ENCODE measurements around the gene ZNF175.
A peak's percentile ranks its signal among the peaks of the same experiment; 100 is the strongest.
"Not testable (repeated sequence)": the region's sequence is repeated elsewhere in the genome, so short reads cannot be mapped to it uniquely, and the experiment has no call there.

The ZNF175 gene

DNA sequence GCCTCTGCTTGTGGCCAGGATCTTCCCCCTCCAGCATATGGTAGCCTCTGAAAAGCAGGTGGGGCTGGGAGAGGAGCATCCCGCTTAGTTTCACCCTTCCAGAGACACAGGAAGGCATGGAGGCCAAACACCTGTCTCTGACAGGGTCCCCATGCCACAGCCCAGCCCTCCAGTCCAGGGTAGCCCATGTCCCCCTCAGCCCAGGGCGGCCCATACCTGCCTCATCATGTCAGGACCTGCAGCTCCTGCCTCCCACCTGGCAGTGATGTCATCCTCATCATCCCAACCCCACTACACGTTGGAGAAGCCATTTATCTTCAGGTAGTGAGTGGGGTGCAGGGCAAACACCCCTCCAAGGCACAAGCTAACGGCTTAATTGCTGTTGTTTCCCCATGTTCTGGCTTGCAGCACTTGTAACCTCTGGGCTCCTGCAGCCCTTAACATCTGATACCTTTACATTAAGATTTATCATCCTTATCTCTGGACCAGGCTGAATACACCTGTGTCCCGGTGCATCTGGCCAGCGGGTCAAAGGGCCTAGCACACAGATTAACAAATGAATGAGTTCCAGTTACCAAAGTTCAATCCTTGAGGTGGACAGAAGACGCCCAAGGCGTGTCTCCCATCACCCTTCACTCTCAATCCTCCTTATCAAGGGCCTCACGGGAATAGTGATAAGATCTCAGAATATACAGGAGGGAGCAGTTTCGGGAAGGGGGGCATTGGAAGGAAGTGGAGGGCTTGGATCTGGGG lies 22.2 kb downstream of the ZNF175 start:
- DNase-seq, result no peak

DNA sequence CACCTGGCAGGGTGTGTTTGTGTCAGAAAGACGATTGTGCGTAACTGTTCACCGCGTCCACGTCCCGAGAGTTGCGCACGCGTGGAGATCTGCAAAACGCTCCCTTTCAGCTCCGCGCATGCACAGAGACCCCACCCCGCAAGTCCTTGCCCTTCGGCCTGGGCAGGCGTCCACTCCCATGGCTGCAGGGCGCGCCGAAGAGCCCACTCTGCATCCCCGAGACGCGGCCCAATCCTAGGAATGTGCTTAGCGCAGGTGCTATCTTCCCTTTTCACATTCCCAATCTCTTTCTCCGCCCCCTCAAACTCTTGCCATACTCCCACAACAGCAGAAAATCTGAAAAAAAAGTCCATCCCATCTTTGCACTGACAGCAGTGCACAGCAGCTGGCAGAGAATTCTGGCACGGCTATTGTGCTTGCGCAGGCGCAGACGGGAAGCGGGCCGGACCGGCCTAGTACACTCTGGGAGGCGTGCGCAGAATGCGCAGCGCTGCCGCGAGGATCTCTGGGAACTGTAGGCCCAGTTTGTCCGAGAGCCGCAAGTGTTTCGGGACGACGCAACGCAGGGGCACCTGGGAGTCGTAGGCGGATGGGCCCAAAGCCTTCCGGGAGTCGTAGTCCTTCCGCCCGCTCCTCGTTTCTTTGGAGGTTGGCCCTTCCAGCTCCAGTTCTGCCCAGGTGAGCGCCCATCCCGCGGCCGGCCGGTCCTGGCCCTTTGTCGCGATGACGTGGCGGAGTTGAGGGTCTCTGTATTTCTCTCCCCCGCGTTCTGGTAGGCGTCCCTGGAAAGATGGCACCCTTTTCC lies 23.1 kb downstream of the ZNF175 start:
- peak; percentile 90 for DNase-seq

DNA sequence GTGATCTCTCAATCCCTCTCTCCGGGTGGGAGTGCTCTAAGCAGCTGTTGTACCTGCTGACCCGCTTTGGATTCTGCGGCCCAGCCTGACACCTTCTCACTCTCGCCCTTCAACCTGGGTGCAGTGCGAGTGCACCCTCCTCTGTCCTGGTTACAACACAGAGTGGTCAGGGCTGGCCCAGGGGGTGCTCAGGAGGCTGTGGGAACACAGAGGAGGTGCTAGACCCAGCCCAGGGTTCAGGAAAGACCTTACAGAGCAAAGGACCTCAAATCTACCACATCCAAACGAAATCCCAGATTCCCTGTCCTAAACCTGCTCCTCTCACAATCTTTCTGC lies 23.7 kb downstream of the ZNF175 start:
- DNase-seq, result no peak

DNA sequence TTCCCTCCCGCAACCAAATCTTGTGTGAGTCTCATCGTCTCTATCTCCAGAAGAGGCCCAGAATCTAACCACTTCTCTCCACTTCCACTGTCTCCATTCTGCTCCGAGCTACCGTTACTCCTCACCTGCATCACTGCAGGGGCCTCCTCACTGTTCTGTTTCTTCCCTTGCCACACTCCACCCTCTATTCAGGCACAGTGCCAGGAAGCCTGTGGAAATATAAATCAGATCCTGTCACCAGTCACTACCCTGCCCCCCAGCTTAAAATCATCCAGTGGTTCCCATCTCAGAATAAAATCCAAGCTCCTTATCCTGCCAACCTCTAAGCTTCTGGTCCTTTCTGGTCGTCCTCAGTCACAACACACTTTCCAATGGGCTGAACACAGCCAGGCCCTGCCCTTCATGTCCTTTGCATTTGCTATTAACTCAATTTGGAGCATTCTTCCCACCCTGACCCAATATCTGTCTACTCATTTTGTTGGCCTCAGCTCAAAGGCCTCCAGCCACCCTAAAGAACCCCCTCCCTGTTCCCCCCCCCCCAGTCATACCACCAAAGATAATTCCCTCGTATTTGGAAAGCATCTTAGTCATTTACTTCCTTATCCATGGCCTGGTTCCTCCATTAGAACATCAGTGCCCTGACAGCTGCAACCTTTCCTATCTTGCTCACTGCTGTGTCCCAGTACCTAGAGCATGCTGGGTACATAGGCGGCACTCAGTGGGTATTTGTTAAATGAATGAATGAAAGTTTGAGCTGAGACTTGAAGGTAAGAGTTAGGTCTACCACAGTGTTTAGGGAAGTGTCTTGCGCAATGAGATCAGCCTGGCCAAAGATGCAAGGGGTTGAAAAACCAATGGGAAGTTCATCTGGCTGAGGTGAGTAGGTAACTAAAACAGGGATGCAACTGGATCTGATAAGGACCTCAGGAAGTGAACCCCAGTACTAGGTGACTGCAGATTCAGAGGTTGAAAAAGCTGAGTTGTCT lies 24.4 kb downstream of the ZNF175 start:
- no peak for DNase-seq

GRCh38 chr19:51598159-51598915 lies 27.3 kb downstream of the ZNF175 start:
- no peak for DNase-seq

- no peak for DNase-seq
Measured at GRCh38 chr19:51599084-51599483, 28.0 kb downstream of the ZNF175 start.

DNA sequence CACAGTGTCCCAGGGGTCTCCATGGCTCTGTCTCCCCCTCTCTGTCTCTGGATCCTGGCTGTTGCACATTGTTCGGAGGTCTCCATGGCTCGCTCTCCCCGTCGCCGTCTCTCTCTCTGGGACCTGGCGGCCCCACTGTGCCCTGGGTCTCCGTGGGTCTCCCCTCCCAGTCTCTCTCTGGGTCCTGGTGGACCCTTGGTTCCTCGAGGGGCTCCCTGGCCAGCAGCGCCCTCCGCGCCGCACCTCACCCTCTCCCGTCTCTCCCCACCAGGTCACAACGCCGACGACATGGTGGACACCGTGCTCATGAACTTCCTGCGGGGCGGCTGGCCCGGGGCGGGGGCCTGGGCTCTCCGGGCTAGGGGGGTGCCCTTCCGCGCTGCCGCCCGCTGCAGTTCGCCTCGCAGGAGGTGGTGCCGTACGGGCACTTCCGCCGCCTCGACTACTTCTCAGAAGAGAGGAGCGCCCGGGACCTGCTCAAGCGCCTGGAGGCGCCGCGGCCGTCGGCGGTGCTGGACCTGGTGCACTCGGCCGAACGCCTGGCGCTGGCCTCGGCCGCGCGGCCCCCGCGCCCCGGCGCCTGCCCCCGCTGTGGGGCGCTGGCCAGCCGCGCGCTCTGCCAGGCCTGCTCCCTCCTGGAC lies 30.0 kb downstream of the ZNF175 start:
- DNase-seq, result no peak

- DNase-seq, result no peak
Measured at GRCh38 chr19:51602189-51602854, 31.2 kb downstream of the ZNF175 start.

GRCh38 chr19:51607077-51607476 lies 36.0 kb downstream of the ZNF175 start:
- DNase-seq, result no peak

DNA sequence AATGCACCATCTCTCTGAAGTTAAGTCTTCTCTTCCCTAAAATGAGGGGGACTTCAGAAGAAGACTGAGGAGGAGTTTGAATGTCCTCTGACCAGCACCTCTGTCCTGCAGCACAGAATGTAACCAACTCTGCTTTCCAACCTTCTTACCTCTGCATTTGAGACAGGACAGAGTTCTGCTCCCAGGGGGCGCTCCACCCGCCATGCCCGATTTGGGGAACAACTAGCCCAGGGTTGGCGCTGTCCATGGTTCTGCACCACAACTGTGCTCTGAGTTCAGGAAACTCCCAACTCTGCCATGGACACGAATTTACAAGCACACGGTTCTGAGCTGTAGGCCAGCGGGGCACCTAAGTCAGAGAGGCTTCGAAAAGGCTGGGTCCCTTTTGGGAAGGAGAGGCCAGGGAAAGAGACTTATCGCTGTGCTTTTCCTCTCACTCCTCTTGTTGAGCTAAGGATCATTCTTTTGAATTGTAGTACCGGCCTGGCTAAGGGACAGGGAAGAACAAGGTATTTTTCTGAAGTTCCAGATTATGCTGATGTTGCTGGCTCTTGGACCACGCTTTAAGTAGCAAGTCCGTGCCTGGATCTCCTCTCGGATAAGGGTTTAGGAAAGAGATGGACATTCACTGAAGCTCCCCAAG lies 37.0 kb downstream of the ZNF175 start:
- no peak for DNase-seq

- no peak for DNase-seq
Measured at GRCh38 chr19:51610576-51610975, 39.5 kb downstream of the ZNF175 start.

DNA sequence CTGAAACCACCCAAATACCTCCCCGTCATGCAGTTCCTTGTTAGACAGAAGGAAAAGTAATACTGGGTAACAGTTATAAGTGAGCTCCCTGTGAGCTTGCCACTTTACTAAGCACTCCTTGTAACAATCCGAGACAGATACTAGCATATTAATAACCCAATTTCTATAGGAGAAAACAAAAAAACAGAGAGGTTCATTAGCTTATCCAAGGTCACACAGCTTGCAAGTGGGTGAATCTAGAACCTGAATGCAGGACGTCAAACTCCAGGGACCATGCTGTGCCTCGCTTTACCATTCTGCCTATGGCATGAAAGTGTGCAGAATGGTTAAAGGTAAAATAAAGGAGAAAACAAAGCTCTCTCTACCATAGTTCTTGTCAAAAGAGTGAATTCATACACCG lies 43.7 kb downstream of the ZNF175 start:
- DNase-seq, result no peak

- DNase-seq, result no peak
Measured at GRCh38 chr19:51615991-51616390, 44.9 kb downstream of the ZNF175 start.

DNA sequence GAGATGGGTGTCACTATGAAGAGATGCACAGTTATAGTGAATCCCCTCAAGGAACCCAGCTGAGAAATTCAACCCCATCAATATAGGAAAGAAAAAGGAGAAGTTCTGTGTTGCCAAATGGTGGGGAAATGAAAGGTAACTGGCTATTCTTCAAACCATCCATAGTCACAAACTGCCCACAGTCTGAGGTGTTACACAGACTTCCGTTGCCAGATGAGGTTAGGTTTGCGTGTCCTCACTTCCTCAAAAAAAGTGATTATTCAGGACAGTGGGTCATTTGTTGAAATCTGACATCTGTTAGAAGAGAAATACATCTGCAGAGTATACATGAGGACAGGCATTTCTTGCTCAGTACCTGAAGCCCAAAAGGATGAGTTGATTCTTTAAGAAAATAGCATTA lies 50.1 kb downstream of the ZNF175 start:
- DNase-seq, result no peak

GRCh38 chr19:51626675-51627074 lies 55.6 kb downstream of the ZNF175 start:
- no peak for DNase-seq

DNA sequence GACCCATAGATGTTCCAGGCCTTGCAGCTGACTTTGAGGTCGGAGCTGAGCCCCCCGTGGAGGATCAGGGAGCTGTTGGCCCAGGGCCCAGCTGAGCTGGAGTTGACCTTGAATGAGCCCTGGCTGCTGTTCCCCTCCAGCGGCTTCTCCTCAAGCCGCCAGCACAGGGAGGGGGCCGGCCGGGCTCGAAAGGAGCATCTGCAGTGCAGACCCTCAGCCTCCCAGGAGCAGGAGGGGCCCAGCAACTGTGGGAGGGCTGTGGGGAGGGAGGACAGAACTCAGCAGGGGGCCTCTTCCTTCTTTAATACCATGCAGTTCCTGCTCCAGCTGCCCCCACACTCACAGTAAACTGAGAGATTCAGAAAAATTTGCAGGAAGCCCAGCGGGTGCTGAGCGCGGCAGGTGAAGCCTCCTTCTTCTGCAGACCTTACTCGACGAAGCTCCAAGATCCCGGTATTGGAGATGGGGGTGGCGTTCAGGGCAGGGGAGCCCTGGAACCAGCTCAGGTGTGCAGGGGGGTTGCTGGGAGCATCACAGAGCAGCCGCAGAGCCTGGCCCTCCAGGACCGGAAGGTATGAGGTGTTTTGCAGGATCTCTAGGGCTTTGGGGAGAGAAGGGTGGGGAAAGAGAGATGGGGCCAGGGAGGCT lies 56.5 kb downstream of the ZNF175 start:
- DNase-seq, result no peak

DNA sequence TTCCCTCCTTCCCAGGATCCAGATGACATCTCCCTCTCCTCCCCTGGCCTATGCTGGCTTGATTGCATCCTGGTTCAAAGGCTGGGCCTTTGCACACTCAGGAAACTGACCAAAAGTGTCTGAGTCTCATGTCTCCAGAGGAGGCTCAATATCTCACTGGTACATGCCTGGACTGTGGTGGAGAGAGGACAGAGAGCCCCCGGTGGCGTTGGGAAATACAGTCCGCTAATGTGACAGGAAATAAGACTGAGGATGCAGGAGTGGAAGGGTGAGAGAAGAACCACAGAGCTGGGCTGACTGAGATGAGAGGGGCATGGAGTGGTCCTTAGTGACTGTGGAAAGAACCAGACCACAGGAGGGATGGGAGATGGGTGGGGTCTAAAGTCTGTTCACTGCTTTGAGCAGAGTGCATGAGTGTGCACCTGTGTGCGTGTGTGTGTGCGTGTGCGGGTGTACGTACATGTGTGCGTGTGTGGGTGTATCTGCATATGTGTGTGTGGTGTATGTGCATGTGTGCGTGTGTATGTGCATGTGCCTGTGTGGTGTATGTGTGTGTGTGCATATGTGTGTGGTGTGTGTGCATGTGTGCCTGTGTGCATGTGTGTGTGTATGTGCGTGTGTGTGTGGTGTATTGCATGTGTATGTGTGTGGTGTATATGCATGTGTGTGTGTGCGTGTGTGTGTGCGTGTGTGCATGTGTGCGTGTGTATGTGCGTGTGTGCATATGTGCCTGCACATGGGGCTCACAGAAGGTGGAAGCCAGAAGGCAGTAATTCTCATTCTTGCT lies 57.3 kb downstream of the ZNF175 start:
- DNase-seq, result no peak

DNA sequence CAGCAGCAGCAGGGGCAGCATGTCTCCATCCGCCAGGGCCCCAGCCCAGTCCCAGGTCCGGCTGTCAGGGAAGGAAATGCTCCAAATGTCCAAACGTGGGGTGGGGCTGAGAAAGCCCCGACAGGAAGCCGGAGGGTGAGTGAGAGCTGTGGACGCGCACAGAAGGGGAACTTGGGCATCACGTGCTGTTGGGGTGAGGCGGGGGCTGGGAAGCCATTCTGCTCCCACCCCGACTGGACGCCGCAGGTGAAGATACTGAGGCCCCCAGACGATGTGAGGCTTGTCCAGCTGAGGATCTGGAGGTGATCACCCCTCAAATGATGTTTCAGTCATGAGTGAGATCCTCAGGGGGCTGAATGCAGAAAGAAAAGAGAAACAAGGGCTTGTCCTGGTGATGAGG lies 59.2 kb downstream of the ZNF175 start, which contains the start of gene SIGLEC5:
Gene SIGLEC5, minus strand, starts transcription at position 87 of the 400 bp plus-strand sequence. Its CDS starts 66 bp downstream, at position 21.
- not testable (repeated sequence) for DNase-seq

- no peak for DNase-seq
Measured at GRCh38 chr19:51632126-51632525, 61.0 kb downstream of the ZNF175 start.
